ENCODE results near the gene FRS2. TPM values are rescaled to one million over a fixed set of nuclear protein-coding genes. Genes with fewer than 3 reads are reported as not detected.

The FRS2 gene
- total RNA-seq, 4 donors from 2014 or later, result 35.2 to 60.7 (median 48.6) TPM

- WGBS, result 95% methylated on average over 2 of the region's 2 CpGs
Observed at GRCh38 chr12:69595689-69596088, 125.5 kb downstream of the FRS2 start.

GRCh38 chr12:69598174-69598753 is 128.1 kb downstream of the FRS2 start:
- no peak overlapping the region for H3K4me3 ChIP-seq
- no peaks in the 10 kb centered on the region for H3K4me1 ChIP-seq
- no peak for DNase-seq (ENCODE audit: low spot score in 2 of 2)
- no peaks in the 10 kb centered on the region for H3K27me3 ChIP-seq
- H3K9me3 ChIP-seq, result no peaks in the 10 kb centered on the region
- TF ChIP-seq POLR2AphosphoS5 (IDR thresholded peaks at IDR 0.05) (no peak), POLR2A (IDR thresholded peaks at IDR 0.05) (no peak), CTCF (IDR thresholded peaks at IDR 0.05) (no peak), EP300 (IDR thresholded peaks at IDR 0.05) (no peak)
- H3K36me3 ChIP-seq, result peaks cover 94% of the 10 kb centered on the region
- 73% methylated on average over 4 of the region's 4 CpGs for WGBS
- no peak overlapping the region for H3K27ac ChIP-seq

More at GRCh38 chr12:69595689-69596088, 125.5 kb downstream of the FRS2 start:
- H3K36me3 ChIP-seq, result peaks cover 94% of the 10 kb centered on the region
- H3K4me3 ChIP-seq, result no peak overlapping the region
- H3K27me3 ChIP-seq, result no peaks in the 10 kb centered on the region
- DNase-seq (ENCODE audit: low spot score in 2 of 2), result no peak
- no peaks in the 10 kb centered on the region for H3K4me1 ChIP-seq
- no peak overlapping the region for H3K27ac ChIP-seq
- TF ChIP-seq EP300 (IDR thresholded peaks at IDR 0.05) (no peak), CTCF (IDR thresholded peaks at IDR 0.05) (no peak), POLR2A (IDR thresholded peaks at IDR 0.05) (no peak), POLR2AphosphoS5 (IDR thresholded peaks at IDR 0.05) (no peak)
- H3K9me3 ChIP-seq, result no peaks in the 10 kb centered on the region

GRCh38 chr12:69600804-69601203 is 130.6 kb downstream of the FRS2 start:
- Histone ChIP-seq H3K9me3 (no peaks in the 10 kb centered on the region), H3K27me3 (no peaks in the 10 kb centered on the region), H3K4me1 (no peaks in the 10 kb centered on the region), H3K36me3 (peaks cover 74% of the 10 kb centered on the region), H3K27ac (no peak overlapping the region), H3K4me3 (no peak overlapping the region)
- TF ChIP-seq EP300 (IDR thresholded peaks at IDR 0.05) (no peak), CTCF (IDR thresholded peaks at IDR 0.05) (no peak), POLR2AphosphoS5 (IDR thresholded peaks at IDR 0.05) (no peak), POLR2A (IDR thresholded peaks at IDR 0.05) (no peak)
- no peak for DNase-seq (ENCODE audit: low spot score in 2 of 2)

GRCh38 chr12:69601962-69602685 is 131.9 kb downstream of the FRS2 start:
- 79% methylated on average over 6 of the region's 6 CpGs for WGBS

More at GRCh38 chr12:69601962-69602685, 131.9 kb downstream of the FRS2 start:
- TF ChIP-seq EP300 (IDR thresholded peaks at IDR 0.05), result no peak
- TF ChIP-seq POLR2AphosphoS5 (IDR thresholded peaks at IDR 0.05), result no peak
- no peak for TF ChIP-seq POLR2A (IDR thresholded peaks at IDR 0.05)
- TF ChIP-seq CTCF (IDR thresholded peaks at IDR 0.05), result no peak
- Histone ChIP-seq H3K9me3 (no peaks in the 10 kb centered on the region), H3K27me3 (no peaks in the 10 kb centered on the region), H3K36me3 (peaks cover 62% of the 10 kb centered on the region), H3K27ac (no peak overlapping the region), H3K4me3 (no peak overlapping the region), H3K4me1 (no peaks in the 10 kb centered on the region)
- DNase-seq (ENCODE audit: low spot score in 2 of 2), result no peak

All from suprapubic skin (tissue), 4 donors.